Hair follicular keratinocyte (primary cell): ENCODE measurements around the gene CNPPD1. TPM values are rescaled to one million over a fixed set of nuclear protein-coding genes. Genes with fewer than 3 reads are reported as not detected.

Experiments
- total RNA-seq: library from RNA; depleted of rRNA; stranded (reverse); fragments of >200 nt; gene quantifications from 2 replicates; pipeline ENCODE4 v1.2.3, GENCODE V29; 2015

Gene CNPPD1
- 40.1 and 43.7 TPM in 2 replicates for total RNA-seq

DNA sequence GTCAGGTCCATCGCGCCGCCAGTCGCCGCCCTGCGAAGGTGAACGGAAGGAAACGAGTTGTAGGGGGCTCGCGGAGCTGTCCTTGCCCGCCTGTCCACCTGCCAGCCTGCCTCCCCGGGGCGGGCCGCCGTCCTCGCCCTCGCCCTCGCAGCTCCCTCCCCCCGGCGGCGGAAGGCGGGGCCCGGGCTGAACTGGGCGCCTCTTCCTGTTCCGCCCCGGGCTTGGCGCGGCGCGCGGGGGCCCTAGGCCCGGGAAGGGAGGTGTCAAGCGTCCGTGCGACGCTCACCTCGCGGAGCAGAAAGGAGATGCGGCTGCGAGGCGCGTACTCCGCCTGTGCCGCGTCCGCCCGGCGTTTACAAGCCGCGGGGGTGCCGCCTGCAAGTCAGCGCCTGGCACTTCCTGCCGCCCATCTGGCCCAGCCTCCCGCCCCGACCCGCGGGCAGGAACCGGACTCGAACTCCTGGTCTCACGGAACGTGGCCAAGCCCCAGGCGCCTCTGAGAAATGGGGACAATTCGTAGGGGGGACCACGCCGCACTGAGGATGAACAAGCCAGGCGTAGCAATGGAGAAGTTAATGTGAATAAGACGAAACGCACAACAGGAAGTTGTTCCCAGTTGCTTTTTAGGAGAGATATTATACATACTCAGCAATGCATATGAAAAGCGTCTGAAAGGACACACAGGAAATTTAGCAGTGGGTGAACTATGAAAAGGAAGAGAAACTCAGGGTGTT is at the start of gene CNPPD1:
CNPPD1 (minus strand) TSS at position 108 of the 734 bp plus-strand sequence; CDS start at position 11, 97 bp downstream.

DNA sequence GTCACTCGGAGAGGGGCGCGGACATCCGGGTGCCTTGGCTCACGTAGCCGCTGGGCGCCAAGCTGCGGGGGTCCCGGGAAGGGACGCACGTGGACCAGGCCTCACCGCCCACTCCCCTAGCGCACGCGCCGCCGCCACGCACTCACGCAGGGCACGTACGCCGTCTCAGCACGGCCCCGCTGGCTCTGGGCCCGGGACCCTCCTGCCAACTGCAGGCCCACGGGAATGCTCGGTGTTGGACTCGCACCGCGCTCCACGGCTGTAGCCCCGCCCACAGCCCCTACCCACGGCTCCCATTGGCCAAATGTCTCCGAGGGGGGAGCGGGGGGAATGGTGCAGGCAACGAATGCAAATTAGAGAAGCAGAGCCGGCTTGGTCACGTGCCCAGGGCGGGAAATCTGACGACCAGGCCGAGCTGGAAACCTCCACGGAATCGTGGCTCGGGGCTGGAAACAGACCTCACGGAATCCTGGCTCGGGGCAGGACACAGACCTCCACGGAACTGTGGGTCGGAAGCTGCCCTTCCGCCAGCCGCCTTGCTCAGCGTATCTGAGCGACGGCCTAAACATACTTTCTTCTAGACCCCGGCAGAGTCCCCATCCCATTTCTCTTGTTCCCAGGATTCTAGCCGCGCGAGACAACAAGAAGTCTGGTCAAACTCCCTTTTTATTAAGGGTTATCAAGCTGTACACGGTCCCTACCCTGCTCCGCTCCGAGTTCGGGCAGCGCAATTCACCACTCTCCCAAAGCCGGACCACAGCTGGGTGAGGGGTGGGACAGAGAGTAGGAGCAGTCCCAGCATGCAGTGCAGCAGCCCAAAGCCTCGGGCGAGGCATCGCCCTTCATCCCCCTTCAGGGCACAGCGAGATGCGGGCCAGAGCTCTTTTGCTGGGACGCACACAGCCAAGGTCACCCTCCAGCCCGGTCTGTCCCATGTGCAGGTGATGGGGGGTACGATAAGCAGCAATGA is 42.3 kb upstream of the CNPPD1 start, which contains the start of gene ABCB6:
ABCB6 (minus strand) TSS at position 227 of the 970 bp plus-strand sequence. CDS start 285 bp downstream, outside the sequence.

DNA sequence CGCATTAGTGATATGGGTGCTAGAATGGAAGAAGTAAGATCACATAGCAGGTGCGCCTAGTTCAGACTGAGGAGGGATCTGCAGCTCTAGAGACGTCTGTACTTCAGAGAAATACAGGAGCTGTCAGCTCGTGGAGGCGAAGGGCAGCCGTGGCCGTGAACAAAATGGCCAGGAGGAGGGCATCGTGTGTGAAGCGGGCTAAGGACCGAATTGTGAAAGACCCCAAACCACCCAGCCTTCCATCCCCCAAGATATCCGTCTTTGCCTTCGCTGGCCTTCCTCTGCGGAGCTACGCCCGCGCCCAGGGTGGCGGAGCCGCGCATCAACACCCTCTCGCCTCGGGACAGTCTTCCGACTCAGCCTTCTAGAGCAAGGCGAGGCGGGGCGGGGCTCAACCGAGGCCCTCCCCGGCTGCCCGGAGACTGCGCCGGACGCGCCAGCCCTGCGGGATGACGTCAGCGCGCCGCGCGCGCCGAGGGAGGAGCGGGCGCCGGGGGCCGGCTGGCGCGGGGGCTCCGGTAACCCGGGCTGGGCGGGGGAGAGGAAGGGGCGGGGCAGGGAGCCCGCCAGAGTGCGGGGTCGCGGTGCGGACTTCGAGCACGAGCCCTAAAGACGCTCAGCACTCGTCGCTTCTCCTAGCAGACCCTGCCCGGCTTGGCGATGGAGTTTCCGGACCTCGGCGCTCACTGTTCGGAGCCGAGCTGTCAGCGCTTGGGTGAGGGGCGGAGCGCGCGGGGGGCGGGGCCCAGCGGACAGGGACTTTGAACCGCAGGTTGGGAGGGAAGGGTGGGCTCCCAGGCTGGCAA is 29.8 kb upstream of the CNPPD1 start, which contains the start of gene ZFAND2B:
ZFAND2B (plus strand) TSS at position 455 of the 806 bp plus-strand sequence; CDS start at position 661, 206 bp downstream.

DNA sequence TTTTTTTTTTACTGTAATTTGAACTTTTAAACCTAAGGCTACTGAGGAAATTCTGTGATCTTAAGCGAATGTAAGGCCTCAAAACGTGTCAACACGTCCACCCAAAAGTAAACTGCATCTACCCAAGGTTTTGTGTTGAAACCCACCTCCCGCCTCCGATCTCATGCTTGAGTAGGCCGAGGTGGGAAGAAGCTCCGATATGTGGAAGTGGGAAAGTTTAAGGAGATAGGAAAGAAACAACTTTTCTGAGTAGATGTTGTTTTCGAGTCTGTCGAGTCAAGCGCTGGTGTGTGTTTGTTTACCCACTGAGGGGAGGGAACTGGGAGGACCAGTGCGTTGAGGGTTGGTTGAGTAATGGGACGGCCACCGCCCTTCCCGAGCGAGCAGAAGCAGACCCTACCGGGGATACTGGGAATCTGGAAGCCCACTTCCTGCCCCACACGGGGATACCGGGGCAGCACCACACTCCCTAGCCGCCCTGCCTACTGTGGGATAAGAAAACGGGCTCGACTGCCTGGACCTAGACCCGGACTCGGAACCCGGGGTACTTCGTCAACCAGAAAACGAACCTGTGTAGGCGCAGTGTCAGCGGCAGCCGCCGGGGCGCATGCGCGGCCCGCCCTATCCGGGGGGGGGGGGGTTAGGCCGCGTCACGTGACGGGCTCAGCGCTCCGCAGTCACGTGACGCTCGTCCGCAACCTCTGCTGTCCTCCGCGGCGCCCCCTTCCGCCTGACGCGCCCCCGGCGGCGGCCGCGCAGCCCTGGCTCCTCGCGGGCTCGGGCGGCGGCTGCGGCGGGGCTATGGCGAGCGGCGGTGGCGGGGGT is 1.0 kb upstream of the CNPPD1 start, which contains the start of gene RETREG2:
RETREG2 (plus strand) TSS at position 724 of the 825 bp plus-strand sequence; CDS start at position 802, 78 bp downstream.

DNA sequence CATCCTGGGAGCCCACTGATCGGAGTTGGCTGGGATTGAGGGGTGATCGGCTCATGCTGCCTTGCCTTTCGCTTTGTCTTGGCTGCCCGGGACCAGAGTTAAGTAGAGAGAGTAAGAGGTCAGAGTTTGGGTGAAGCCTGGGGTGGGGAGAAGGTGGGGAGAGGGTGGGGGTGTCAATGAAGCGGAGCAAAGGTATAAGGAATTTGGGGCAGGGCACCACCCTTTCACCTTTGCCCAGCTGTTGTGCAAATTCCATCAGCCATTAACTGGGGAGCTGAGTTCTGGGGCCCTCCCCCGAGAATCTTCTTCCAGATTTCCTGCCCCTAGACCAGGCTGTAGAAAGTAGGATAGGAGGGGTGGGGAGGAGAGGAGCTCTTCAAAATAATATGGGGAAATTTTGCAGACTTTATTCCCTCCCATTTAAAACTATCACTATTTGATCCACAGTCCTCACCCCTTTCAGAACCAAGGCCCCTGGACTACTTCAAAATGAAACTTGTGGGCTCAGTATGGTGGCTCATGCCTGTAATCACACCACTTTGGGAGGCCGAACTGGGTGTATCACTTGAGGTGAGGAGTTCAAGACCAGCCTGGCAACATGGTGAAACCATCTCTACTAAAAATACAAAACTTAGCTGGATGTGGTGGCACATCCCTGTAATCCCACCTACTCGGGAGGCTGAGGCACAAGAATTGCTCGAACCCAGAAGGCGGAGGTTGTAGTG is 6.6 kb downstream of the CNPPD1 start, which contains the start of gene SLC23A3:
SLC23A3 (minus strand) TSS at position 100 of the 725 bp plus-strand sequence; CDS start at position 55, 45 bp downstream.

DNA sequence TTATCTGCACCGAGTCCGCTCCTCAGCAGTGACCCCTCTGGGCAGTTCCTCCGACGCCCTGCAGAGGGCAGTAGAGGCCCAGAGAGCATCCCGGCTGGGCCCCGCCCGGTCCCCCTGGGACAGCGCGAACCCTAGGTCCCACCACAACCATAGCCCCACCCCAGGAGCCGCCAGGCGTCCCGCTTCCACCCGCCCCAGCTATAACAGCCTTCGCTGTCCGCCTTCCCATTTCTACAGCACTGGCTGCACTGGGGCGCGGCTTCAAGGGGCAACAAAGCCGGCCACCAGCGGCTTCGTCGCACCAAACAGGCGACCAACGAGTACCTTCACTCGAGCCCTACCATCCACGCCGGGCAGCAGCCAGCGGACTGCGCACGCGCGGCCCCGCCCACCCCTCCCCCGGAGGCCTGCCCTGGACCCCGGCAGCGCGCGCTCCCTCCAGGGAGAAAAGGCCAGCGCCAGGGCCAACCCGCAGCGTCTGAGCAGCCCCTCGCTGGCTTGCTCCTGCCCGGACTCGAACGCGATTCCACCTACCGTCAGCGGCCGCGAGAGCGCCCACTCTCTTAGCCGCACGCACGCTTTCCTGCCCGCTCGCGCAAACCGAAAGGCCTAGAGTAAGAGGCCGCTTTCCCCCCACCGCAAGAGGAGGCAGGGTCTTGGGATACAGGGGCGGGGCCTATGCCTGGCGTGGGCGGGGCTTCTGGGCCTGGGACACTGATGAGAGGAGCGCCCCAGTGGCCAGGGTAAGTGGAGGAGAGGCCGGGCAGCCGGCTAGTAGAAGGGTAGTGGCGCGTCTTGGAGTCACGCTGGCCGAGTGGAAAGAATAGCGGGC is 16.3 kb downstream of the CNPPD1 start, which contains the start of gene NHEJ1:
NHEJ1 (minus strand) TSS at position 630 of the 832 bp plus-strand sequence. CDS start 2,453 bp downstream, outside the sequence.

Other genes with a start within 250 kb of the CNPPD1 start
- 0.55 TPM in 1 of 2 replicates, not detected in the other for gene CDK5R2, start 217.3 kb downstream of the CNPPD1 start, total RNA-seq
- gene FEV, start 191.7 kb downstream of the CNPPD1 start, total RNA-seq: not detected in 2 replicates
- not detected in 2 replicates for gene CRYBA2, start 183.5 kb downstream of the CNPPD1 start, total RNA-seq
- gene CFAP65, start 135.4 kb downstream of the CNPPD1 start, total RNA-seq: not detected in 2 replicates
- gene IHH, start 116.0 kb downstream of the CNPPD1 start, total RNA-seq: not detected in 2 replicates
- 7.3 and 12.3 TPM in 2 replicates for gene NHEJ1, start 16.1 kb downstream of the CNPPD1 start, total RNA-seq
- 0.11 and 0.39 TPM in 2 replicates for gene SLC23A3, start 6.9 kb downstream of the CNPPD1 start, total RNA-seq
- gene RETREG2, start 1.4 kb upstream of the CNPPD1 start, total RNA-seq: 44.2 and 46.0 TPM in 2 replicates
- gene ZFAND2B, start 29.9 kb upstream of the CNPPD1 start, total RNA-seq: 38.2 and 42.1 TPM in 2 replicates
- gene ABCB6, start 42.0 kb upstream of the CNPPD1 start, total RNA-seq: 9.5 and 15.1 TPM in 2 replicates
- gene ATG9A, start 52.7 kb upstream of the CNPPD1 start, total RNA-seq: 36.9 and 40.2 TPM in 2 replicates
- gene ANKZF1, start 52.9 kb upstream of the CNPPD1 start, total RNA-seq: 23.5 and 27.4 TPM in 2 replicates
- 8.0 and 10.2 TPM in 2 replicates for gene GLB1L, start 68.5 kb upstream of the CNPPD1 start, total RNA-seq
- 13.7 and 38.1 TPM in 2 replicates for gene STK16, start 68.6 kb upstream of the CNPPD1 start, total RNA-seq
- gene TUBA4B, start 76.3 kb upstream of the CNPPD1 start, total RNA-seq: not detected in 2 replicates
- gene TUBA4A, start 77.0 kb upstream of the CNPPD1 start, total RNA-seq: 253 and 330 TPM in 2 replicates
- gene DNAJB2, start 102.4 kb upstream of the CNPPD1 start, total RNA-seq: 21.4 and 25.8 TPM in 2 replicates
- gene PTPRN, start 132.5 kb upstream of the CNPPD1 start, total RNA-seq: 0.08 TPM in 1 of 2 replicates, not detected in the other
- gene RESP18, start 155.8 kb upstream of the CNPPD1 start, total RNA-seq: not detected in 2 replicates
- 46.6 and 51.1 TPM in 2 replicates for gene DNPEP, start 211.0 kb upstream of the CNPPD1 start, total RNA-seq
- not detected in 2 replicates for gene DES, start 241.5 kb upstream of the CNPPD1 start, total RNA-seq